HG03025 (cell line): ENCODE data around the gene FAM186B.
A peak's percentile ranks its signal among the peaks of the same experiment; 100 is the strongest.

Source experiments
- ATAC-seq: cut with Tn5 transposase; IDR thresholded peaks from one replicate; pipeline ENCODE4 v1.9.1; 2021; ENCODE audit warnings: mild to moderate bottlenecking, moderate library complexity; ENCODE audit not compliant: unreplicated experiment, low FRiP score

Gene FAM186B

GRCh38 chr12:49635656-49636055 lies 30.2 kb upstream of the FAM186B start:
- ATAC-seq = no peak

DNA sequence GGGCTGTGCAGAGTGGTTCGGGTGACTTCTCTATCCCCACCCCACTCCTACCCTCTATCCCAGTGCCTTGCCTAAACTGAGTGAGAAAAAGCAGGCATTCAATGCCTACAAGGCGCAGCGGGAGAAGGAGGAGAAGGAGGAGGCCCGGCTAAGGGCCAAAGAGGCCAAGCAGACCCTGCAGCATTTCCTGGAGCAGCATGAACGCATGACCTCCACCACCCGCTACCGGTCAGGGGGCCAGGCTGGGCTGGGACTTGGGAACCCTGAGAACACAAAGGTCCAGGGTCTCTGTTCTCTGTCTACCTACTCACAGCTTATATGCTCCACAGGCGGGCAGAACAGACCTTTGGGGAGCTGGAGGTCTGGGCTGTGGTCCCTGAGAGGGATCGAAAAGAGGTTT lies 29.6 kb upstream of the FAM186B start:
- no peak for ATAC-seq

GRCh38 chr12:49633703-49634345 lies 28.4 kb upstream of the FAM186B start:
- no peak for ATAC-seq

- no peak for ATAC-seq
Observed at GRCh38 chr12:49632986-49633702, 27.7 kb upstream of the FAM186B start.

DNA sequence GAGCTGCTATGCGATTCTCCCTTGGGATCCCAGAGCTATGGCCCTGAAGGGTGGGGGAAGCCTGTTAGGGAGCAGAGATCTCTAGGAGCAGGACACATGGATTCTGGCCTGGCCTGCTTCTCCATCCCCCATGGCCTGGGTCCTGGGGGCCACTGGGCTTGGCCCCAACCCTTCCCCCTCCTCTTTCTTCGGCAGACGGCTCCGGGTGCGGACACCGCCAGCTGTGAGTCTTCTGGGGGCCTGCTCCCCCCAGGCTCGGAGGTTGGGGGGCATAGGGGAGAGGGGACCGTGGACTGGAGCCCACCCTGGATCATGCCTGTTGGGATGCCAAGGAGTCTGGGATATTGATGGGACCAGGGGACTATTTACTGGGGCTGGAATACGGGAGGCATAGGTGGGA lies 27.0 kb upstream of the FAM186B start:
- no peak for ATAC-seq

GRCh38 chr12:49631336-49631907 lies 26.0 kb upstream of the FAM186B start:
- ATAC-seq = no peak

DNA sequence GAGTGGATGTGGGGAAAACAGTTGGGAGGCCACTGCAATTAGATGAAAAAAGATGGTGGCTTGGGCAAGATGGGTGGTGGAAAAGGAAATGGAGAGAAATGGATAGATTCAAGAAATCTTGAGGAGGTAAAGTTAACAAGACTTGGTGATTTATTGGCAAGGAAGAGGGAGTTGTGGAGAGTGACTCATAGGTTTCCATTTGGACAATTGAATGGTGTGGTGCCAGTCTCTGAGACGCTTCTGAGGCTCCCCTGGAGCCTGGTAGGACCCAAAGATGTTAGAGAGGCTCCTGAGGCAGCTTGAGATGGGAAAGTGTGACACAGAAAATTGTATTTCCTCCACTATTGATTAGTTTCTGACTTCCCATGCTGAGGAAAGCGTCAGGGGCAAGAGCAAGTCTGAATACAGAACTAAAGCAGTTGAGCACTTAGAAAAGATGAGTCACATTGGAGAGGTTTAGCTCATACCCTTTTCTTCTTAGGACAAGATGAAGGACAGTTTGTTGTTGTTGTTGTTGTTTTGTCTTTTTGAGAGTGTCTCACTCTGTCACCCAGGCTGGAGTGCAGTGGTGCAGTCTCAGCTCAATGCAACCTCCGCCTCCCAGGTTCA lies 22.4 kb upstream of the FAM186B start:
- ATAC-seq = no peak

GRCh38 chr12:49626836-49627235 lies 21.4 kb upstream of the FAM186B start:
- ATAC-seq = no peak

GRCh38 chr12:49626169-49626835 lies 20.9 kb upstream of the FAM186B start:
- ATAC-seq = no peak

GRCh38 chr12:49624921-49625577 lies 19.6 kb upstream of the FAM186B start:
- no peak for ATAC-seq

DNA sequence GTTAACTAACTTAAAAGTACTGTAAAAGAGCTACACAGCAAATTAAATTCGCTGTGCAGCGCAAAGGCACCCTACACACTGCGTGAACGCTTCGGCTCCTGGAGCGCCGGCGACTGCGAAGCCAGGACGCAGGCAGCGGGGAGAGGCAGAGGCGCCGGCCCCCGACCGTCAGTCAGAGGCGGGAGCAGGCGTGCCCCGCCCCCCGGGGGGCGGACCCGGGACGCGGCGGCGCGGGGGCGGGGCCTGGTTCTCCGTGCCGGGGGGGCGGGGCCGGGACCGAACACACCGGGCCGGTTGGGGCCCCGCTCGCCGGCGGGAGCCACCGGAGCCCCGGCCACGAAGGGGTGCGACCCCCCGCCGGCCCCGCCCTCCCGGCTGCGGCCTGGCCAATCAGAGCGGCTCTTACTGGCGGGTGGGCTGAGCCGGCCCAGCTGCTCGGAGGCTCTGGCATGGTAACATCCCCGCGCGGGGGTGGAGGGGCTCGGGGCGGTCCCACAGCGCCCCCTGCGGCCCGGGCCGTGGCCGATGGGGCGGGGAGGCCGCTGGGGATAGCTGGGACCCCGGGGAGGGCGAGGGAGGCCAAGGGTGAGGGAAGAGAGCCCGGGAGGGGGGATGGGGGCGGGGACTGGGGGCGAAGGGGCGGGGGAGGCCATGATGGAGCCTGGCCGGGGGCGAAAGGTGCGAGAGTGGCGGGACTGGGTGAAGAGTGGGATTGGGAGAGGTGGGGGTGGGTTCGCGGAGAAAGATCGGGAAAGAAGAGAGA lies 17.9 kb upstream of the FAM186B start, which contains the start of gene PRPF40B:
Gene PRPF40B (plus strand): TSS at position 420 of the 763 bp plus-strand sequence. CDS start 30 bp downstream, at position 450.
- ATAC-seq = peak; percentile 54

GRCh38 chr12:49622501-49623141 lies 17.2 kb upstream of the FAM186B start:
- peak; percentile 29 for ATAC-seq

- ATAC-seq = no peak
Observed at GRCh38 chr12:49621651-49622500, 16.4 kb upstream of the FAM186B start.

DNA sequence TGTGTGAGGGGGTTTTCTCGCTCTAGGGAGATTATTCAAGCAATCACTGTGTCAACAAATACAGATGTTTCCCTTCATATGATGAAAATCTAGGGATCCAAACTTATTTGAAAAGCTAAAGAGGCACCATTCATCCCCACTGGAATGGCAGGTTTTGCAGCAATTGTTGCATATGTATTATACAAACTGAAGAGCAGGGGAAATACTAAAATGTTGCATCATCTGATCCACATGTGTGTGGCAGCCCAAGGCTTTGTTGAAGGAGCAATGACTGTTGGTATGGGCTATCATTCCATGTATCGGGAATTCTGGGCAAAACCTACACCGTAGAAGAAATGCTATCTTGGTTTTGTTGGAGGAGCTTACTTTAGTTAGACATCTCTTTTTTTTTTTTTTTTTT lies 13.8 kb upstream of the FAM186B start:
- no peak for ATAC-seq

DNA sequence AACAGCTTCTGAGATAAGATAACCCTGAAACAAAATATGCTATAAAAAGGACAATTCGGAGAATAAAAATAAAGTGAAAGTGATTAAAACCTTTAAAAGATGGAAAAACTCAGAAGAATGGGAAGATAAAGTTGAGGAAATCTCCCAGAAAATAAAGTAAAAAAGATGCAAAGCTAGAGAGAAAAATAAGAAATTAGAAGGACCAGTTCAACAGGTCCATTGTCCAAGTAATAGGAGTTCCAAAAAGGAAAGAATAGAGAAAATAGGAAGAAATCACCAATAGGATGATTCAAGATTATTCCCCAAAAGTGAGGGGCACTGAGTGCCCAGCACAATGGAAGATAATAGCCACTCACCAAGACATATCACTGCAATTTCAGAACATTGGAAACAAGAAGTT lies 13.1 kb upstream of the FAM186B start:
- ATAC-seq = no peak

- no peak for ATAC-seq
Observed at GRCh38 chr12:49616533-49617219, 11.2 kb upstream of the FAM186B start.

- no peak for ATAC-seq
Observed at GRCh38 chr12:49615725-49616124, 10.3 kb upstream of the FAM186B start.

GRCh38 chr12:49612210-49612609 lies 6.8 kb upstream of the FAM186B start:
- ATAC-seq = no peak
